ENCODE measurements around the gene FUT3. TPM values are rescaled to one million over a fixed set of nuclear protein-coding genes. Genes with fewer than 3 reads are reported as not detected.

FUT3 gene
- polyA plus RNA-seq, 1 of the 3 experiments (the other 2 are of a cell fraction), result not detected

GRCh38 chr19:5821521-5822180, 29.6 kb downstream of the FUT3 start:
- H2AFZ ChIP-seq (ENCODE audit: low read depth), result no peak overlapping the region
- no peaks in the 10 kb centered on the region for H3K79me2 ChIP-seq (ENCODE audit: insufficient read depth)
- no peaks in the 10 kb centered on the region for H3F3A ChIP-seq (replicated peaks; ENCODE audit: insufficient read depth)
- H3K27me3 ChIP-seq (ENCODE audit: insufficient read depth), result peaks cover 5% of the 10 kb centered on the region; the same call in 1 of the 2 replicates
- H3K27ac ChIP-seq (ENCODE audit: low read depth in 2 of 2, low read length in 1 of 2), result no peak overlapping the region
- no peaks in the 10 kb centered on the region for H4K20me1 ChIP-seq (ENCODE audit: insufficient read depth)
- CTCF ChIA-PET, result interaction anchor here (1.2 to 5.8 kb wide), 3 partner anchors 12 to 19 kb away, joined by 5 to 51 read pairs (median 18); partner anchors contain the start of gene NRTN
- TF ChIP-seq ZBTB33 (IDR thresholded peaks at IDR 0.05; ENCODE audit: borderline replicate concordance, low read depth) (no peak), GABPA (IDR thresholded peaks at IDR 0.05; ENCODE audit: low read depth) (no peak), ELF1 (IDR thresholded peaks at IDR 0.05) (no peak), POLR2AphosphoS5 (IDR thresholded peaks at IDR 0.05; ENCODE audit: low read depth, low read length) (no peak), TAF1 (IDR thresholded peaks at IDR 0.05; ENCODE audit: borderline replicate concordance, low read depth, low read length) (no peak), IRF3 (IDR thresholded peaks at IDR 0.05; ENCODE audit: low read depth, low read length) (no peak), NRF1 (IDR thresholded peaks at IDR 0.05; ENCODE audit: low read depth, low read length) (no peak), RXRA (IDR thresholded peaks at IDR 0.05; ENCODE audit: borderline replicate concordance, low read depth) (no peak), TCF12 (IDR thresholded peaks at IDR 0.05) (no peak), FOXM1 (IDR thresholded peaks at IDR 0.05; ENCODE audit: low read depth) (no peak), EZH2phosphoT487 (IDR thresholded peaks at IDR 0.05; ENCODE audit: borderline replicate concordance, low read depth) (no peak), GATA2 (CRISPR knock-in tag; IDR thresholded peaks at IDR 0.05) (no peak), USF2 (IDR thresholded peaks at IDR 0.05; ENCODE audit: borderline replicate concordance, low read depth, low read length) (no peak), YY1 (IDR thresholded peaks at IDR 0.05; ENCODE audit: low read depth) (no peak), MEF2A (IDR thresholded peaks at IDR 0.05; ENCODE audit: borderline replicate concordance, low read depth) (no peak), CHD2 (IDR thresholded peaks at IDR 0.05; ENCODE audit: low read length, partially characterized antibody) (no peak), RAD21 (IDR thresholded peaks at IDR 0.05; ENCODE audit: low read length) (no peak), SIN3A (IDR thresholded peaks at IDR 0.05; ENCODE audit: borderline replicate concordance, low read depth, low read length) (no peak), RFX5 (IDR thresholded peaks at IDR 0.05; ENCODE audit: low read length) (no peak), PBX3 (IDR thresholded peaks at IDR 0.05) (no peak)
- POLR2A ChIA-PET, result no interaction called here
- no peak overlapping the region for H3K4me2 ChIP-seq
- DNase-seq, result no peak
- H3K4me3 ChIP-seq (ENCODE audit: low read depth in 2 of 2, low read length in 1 of 2), result no peak overlapping the region
- H3K9me3 ChIP-seq, result no peaks in the 10 kb centered on the region
- H3K9ac ChIP-seq, result no peak overlapping the region
- H3K36me3 ChIP-seq (replicated peaks in 1 of 2; ENCODE audit: control insufficient read depth in 1 of 2, insufficient read depth in 2 of 2, low read length in 1 of 2), result no peaks in the 10 kb centered on the region
- H3K4me1 ChIP-seq (ENCODE audit: control insufficient read depth in 1 of 2, insufficient read depth in 2 of 2, low read depth in 1 of 2, low read length in 1 of 2), result peaks cover 0 to 4% of the 10 kb centered on the region in 2 experiments; a peak in 1 of 4 replicates
- no peaks in the 10 kb centered on the region for H3K9me2 ChIP-seq
- 29% methylated on average over 8 of the region's 8 CpGs for WGBS (ENCODE audit: low lambda C conversion rate)
